ENCODE results near the gene ZNF70. TPM values are rescaled to one million over a fixed set of nuclear protein-coding genes. Genes with fewer than 3 reads are reported as not detected.

ZNF70 gene
- 0.82 to 1.3 TPM (median 0.96 TPM) in 5 replicates for total RNA-seq (2022; extraction: Qiagen RNA extraction)

DNA sequence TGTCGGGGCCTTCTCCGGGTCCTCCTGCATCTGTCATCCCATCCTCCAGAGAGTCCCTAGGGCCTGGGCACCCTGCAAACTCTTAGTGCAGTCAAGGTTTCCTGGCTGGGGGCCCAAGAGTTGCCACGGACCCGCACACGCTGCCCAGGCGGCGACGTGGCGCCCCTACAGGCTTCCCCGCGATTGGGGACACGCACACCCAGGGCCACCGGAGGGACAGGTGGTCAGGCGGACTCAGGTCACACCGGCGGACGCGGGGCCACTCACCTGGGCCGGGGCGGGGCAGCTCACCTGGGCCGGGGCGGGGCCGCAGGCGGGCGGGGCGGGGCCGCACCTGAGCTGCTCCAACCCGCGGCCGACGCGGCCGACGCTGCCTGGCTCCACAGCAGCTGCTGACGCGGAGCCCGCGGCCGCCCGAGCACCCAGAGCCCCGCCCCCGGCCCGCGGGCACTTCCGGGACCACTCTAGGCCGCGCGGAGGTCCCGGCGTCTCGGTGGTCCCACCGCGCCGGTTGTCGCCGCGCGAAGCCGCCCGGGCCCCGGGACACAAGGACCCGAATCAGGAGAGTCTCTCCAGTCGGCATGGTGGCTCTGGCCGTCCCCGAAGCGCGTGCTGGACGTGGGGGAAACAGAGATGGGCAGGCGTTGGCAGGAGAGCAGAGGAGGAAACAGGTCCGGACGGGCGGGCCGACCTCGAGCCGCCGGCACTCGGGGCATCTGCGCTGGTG is at the start of gene ZNF70:
Gene ZNF70 (minus strand): TSS at position 399 of the 727 bp plus-strand sequence. CDS start 5,972 bp downstream, outside the sequence.

DNA sequence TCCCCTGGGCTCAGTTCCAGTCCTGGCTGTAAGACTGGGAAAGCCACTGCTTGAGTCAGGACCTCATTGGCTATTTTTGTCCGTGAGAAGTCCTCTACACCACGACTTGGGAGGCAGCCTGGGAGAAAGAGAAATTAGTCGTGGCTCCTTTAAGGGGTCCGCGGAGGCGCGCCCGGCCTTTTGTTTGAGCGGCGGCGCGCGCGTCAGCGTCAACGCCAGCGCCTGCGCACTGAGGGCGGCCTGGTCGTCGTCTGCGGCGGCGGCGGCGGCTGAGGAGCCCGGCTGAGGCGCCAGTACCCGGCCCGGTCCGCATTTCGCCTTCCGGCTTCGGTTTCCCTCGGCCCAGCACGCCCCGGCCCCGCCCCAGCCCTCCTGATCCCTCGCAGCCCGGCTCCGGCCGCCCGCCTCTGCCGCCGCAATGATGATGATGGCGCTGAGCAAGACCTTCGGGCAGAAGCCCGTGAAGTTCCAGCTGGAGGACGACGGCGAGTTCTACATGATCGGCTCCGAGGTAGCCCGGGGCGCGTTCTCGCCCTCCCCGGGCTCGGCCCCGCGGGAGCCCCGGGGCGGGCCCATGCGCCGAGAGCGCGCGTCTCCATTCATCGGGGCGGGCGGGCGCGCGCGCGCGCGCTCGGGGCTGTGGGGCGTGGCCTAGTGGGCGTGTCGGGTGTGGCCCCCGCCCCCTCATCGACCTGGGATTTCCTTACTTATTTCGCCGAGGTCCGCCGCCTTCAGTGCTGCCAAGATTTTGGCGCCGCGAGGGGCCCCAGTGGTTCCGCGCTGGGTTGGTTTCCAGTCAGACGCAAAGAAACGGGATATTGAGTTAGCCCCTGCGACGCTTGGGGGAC is 36.1 kb upstream of the ZNF70 start, which contains the start of gene SMARCB1:
Gene SMARCB1 (plus strand): TSS at position 215 of the 848 bp plus-strand sequence. CDS start 204 bp downstream, at position 419.

DNA sequence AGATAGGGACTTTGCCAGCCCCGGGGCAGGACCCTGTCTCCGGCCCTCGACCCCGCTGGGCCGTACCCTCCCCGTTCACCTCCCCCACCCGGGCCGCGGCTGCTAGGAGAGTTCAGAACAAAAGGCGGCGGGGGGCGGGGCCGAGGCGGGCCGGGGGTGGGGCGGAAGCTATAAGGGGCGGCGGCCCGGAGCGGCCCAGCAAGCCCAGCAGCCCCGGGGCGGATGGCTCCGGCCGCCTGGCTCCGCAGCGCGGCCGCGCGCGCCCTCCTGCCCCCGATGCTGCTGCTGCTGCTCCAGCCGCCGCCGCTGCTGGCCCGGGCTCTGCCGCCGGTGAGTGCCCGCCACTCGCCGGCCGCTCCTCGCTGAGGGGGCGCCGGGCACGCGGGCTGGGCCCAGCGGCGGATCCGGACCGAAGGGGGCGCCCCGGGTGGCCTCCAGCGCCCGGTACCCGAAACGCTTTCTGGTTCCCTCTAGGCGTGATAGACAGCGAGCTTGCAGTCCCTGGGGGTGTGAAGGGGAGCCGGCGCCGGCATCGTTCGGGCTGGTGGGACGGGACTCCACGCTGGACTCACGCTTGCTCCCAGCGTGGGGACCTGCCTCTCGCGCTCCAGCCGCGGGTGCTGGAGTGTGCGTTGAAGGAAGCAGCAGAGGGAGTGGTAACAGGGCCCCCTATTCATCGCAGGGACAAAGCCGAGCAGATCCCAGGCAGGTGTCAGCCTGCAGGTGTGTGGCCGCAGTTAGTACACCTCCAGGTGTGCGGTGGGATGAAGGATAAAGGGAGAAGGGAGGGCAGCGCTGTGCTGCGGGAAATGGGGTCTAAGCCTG is 21.9 kb upstream of the ZNF70 start, which contains the start of gene MMP11:
Gene MMP11 (plus strand): TSS at position 201 of the 825 bp plus-strand sequence. CDS start 22 bp downstream, at position 223.

GRCh38 chr22:23767673-23768548 is 17.0 kb upstream of the ZNF70 start, which contains the start of gene CHCHD10:
CHCHD10 (minus strand) TSS chr22:23767972; CDS start chr22:23767874, 98 bp downstream.

DNA sequence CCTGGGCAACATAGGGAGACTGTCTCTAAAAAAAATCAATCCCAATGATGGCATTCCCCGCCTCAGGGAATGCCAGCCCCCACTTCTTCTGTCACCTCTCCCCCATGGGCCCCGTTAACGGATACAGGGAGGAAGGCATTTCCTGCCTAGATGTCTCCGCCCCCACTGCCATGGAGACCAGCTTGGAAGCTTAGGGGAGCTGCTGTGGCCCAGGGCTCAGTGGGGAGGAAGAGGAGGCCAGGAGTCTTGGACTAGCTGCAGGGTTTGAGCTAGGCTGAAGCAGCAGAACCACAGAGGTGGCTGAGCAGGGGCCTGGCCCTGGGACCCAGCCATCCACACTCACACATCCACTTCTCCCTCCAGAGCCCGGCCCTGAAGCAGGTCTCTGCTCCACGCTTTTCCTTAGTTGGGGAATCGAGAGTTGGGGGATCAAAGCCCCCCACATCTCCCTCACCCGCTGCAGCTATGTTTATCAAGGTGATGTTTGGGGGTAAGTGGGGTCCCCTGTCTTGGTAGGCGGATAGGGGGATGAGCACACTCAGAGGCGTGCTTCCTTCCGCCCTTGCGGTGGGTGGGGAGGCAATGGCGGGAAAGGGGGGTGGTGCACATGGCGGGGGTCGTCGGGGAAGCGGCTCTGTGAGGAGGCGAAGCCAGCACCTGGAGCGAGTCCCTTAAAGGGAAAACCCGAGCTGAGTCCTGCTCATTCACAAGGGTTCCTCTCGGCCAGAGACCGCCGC is 12.1 kb upstream of the ZNF70 start, which contains the start of gene C22orf15:
Gene C22orf15 (plus strand): TSS at position 149 of the 737 bp plus-strand sequence. CDS start 317 bp downstream, at position 466.

DNA sequence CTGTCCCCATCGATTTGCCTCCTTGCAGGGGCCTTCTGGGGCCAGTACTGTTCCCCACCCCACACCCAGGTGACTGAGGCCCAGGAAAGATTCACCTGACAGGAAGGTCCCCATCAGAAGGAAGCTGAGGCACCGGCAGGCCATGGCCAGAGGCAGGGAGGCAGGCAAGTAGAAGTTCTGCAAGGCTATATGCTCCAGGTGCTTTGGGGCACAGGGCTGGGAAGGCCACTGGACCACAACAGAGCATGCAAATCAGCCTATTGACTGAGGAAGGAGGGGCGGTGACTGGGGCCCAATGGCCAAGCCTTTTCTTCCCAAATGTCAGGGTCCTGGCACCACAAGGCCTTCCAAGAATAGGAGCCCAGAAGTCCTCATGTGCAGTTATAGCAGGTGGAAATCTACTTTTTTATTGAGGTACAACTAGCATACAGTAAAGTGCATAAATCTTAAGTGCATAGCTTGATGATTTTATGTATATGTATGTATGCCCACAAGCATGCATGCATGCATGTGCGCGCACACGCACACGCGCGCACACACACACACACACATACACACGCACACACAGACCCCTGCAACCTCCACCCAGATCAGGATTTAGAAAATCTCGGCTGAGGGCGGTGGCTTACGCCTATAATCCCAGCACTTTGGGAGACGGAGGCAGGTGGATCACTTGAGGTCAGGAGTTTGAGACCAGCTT is 3.5 kb upstream of the ZNF70 start, which contains the start of gene VPREB3:
Gene VPREB3 (minus strand): TSS at position 206 of the 700 bp plus-strand sequence. CDS start 62 bp downstream, at position 144.

GRCh38 chr22:23690713-23691112 is 60.2 kb downstream of the ZNF70 start, which contains the start of gene RGL4:
RGL4 (plus strand) TSS chr22:23691013; CDS start chr22:23692031, 1,018 bp downstream.

Other genes starting within 250 kb of the ZNF70 start
- not detected in 5 replicates for gene IGLL1, start 170.8 kb downstream of the ZNF70 start, total RNA-seq (2022; extraction: Qiagen RNA extraction)
- gene DRICH1, start 118.8 kb downstream of the ZNF70 start, total RNA-seq (2022; extraction: Qiagen RNA extraction) = 0.08 to 0.43 TPM (median 0.12 TPM) in 4 of 5 replicates, not detected in the other
- gene RGL4, start 60.1 kb downstream of the ZNF70 start, total RNA-seq (2022; extraction: Qiagen RNA extraction) = 0.05 TPM in 1 of 5 replicates, not detected in the others
- 0.82 to 1.9 TPM (median 1.00 TPM) in 5 replicates for gene VPREB3, start 3.3 kb upstream of the ZNF70 start, total RNA-seq (2022; extraction: Qiagen RNA extraction)
- gene C22orf15, start 11.9 kb upstream of the ZNF70 start, total RNA-seq (2022; extraction: Qiagen RNA extraction) = not detected in 5 replicates
- 73.8 to 194 TPM (median 186 TPM) in 5 replicates for gene CHCHD10, start 16.9 kb upstream of the ZNF70 start, total RNA-seq (2022; extraction: Qiagen RNA extraction)
- gene MMP11, start 21.7 kb upstream of the ZNF70 start, total RNA-seq (2022; extraction: Qiagen RNA extraction) = 0.12 to 0.24 TPM (median 0.21 TPM) in 5 replicates
- 47.8 to 56.3 TPM (median 51.4 TPM) in 5 replicates for gene SMARCB1, start 35.9 kb upstream of the ZNF70 start, total RNA-seq (2022; extraction: Qiagen RNA extraction)
- gene DERL3, start 87.9 kb upstream of the ZNF70 start, total RNA-seq (2022; extraction: Qiagen RNA extraction) = 0.17 to 1.6 TPM (median 0.34 TPM) in 5 replicates
- 6.4 to 9.9 TPM (median 9.7 TPM) in 5 replicates for gene SLC2A11, start 106.8 kb upstream of the ZNF70 start, total RNA-seq (2022; extraction: Qiagen RNA extraction)
- gene MIF, start 143.3 kb upstream of the ZNF70 start, total RNA-seq (2022; extraction: Qiagen RNA extraction) = 477 to 982 TPM (median 945 TPM) in 5 replicates
- gene GSTT2B, start 210.1 kb upstream of the ZNF70 start, total RNA-seq (2022; extraction: Qiagen RNA extraction) = 0.21 to 0.47 TPM (median 0.35 TPM) in 5 replicates
- 1.5 to 2.1 TPM (median 1.9 TPM) in 5 replicates for gene DDTL, start 215.8 kb upstream of the ZNF70 start, total RNA-seq (2022; extraction: Qiagen RNA extraction)
- gene DDT, start 223.3 kb upstream of the ZNF70 start, total RNA-seq (2022; extraction: Qiagen RNA extraction) = 108 to 180 TPM (median 165 TPM) in 5 replicates
- gene GSTT2, start 229.0 kb upstream of the ZNF70 start, total RNA-seq (2022; extraction: Qiagen RNA extraction) = 0.11 to 0.20 TPM in 2 of 5 replicates, not detected in the others

Measured in A549 treated with CORT108297 at 1 μM for 4 hours (cell line).